Pancreas (tissue), 10 donors: Measurements from ENCODE around the gene NARF. TPM values are rescaled to one million over a fixed set of nuclear protein-coding genes. Genes with fewer than 3 reads are reported as not detected.
"Not testable (repeated sequence)": the region's sequence is repeated elsewhere in the genome, so short reads cannot be mapped to it uniquely, and the experiment has no call there.

Experiments used
- ATAC-seq, 4 donors: fragments of 200-7000 bp; cut with Tn5 transposase; one replicate each; pipeline versions ENCODE4 v1.8.0 to v1.9.1; 2020; ENCODE audit warnings: mild to moderate bottlenecking in 4 of 4, moderate library complexity in 4 of 4
- DNase-seq, 6 donors: peaks; one replicate each; pipeline ENCODE4 v3.0.0-alpha.2; 2020
- FAIRE-seq: peaks from 2 replicates; lab custom pipeline; 2012; peaks lifted over from hg19 to GRCh38; lab: Jason Lieb, UNC
- H3K27ac ChIP-seq, 4 donors: fragments of 200-600 bp; sonication (generic); 1 replicate in 3 of 4; 2 replicates in 1 of 4; pipeline versions ENCODE4 v1.5.0 to v1.8.0; 2020
- H3K27me3 ChIP-seq, 4 donors: fragments of 200-600 bp; one replicate each; pipeline ENCODE4 v1.8.0; 2021
- H3K36me3 ChIP-seq, 3 donors: fragments of 200-600 bp; sonication (generic) in 1 of 3; one replicate each; pipeline versions ENCODE4 v1.5.0 to v1.8.0; 2020 to 2021
- H3K4me1 ChIP-seq, 3 donors: fragments of 200-600 bp; one replicate each; pipeline ENCODE4 v1.8.0; 2021
- H3K4me3 ChIP-seq, 4 donors: fragments of 200-600 bp; sonication (generic) in 2 of 4; one replicate each; pipeline versions ENCODE4 v1.5.0 to v1.8.0; 2020 to 2021
- H3K9me3 ChIP-seq, 4 donors: fragments of 200-600 bp; one replicate each; pipeline ENCODE4 v1.8.0; 2021
- WGBS, 2 donors: extraction: QIAGEN DNeasy Blood & Tissue Kit; methylation state at CpG; one replicate each; pipeline ENCODE4 v1.1.7; 2013; 5-methylcytosine and 5-hydroxymethylcytosine counted together
- intact Hi-C, 3 donors: fragments of 100-400 bp; cut with DNase I; formaldehyde crosslinking; loops; one replicate each; pipeline versions ENCODE4 v1.11.1 to v1.14.2; 2022
- polyA plus RNA-seq, 2 donors: library from polyadenylated mRNA; stranded (reverse); fragments of 200-250 nt; gene quantifications; one replicate each; pipeline ENCODE4 v1.2.3, GENCODE V29; 2013
- total RNA-seq, 6 donors: library from RNA; stranded (reverse); fragmentation: NEBNext Ultra II Directional in 4 of 6; extraction: Animal tissue kit (Norgen Biotek cat#: 25700) in 4 of 6; gene quantifications; one replicate each; pipeline versions ENCODE4 v1.2.1 to v1.2.4, GENCODE V29; 2021 to 2023
- TF ChIP-seq, protein P1 (sequence below), 4 donors: fragments of 200-600 bp; sonication (generic) in 3 of 4; IDR thresholded peaks; one replicate each; pipeline versions ENCODE4 v1.5.0 to v1.8.0; 2021; ENCODE audit warnings: antibody characterized with exemption in 4 of 4
- donor health status: healthy with polysubstance abuse.
- donor health status: DM: no; HTN: no; CAD: no; lungs with moderate emphysema.
- donor health status: DM: no; HTN: no; CAD: no.
- donor health status: control.
- donor health status: control.
- donor health status: Bipolar disorder and iron deficiency.
- donor health status: DM: yes; HTN: yes; CAD: no.
- donor health status: DM: no; HTN: no; CAD: no.
- donor health status: DM: no; HTN: no; CAD: no.
- donor health status: DM: yes; HTN: yes; CAD: no.

Gene NARF
- total and polyA plus RNA-seq, 8 donors = 21.3 to 96.9 (median 34.1) TPM

GRCh38 chr17:82536512-82537201 lies 78.1 kb downstream of the NARF start:
- DNase-seq = peak in 2 of 6 donors; percentile 12 to 20
- Histone ChIP-seq H3K4me3 (no peak overlapping the region), H3K27ac (peak overlapping the region in 2 of 4 donors; percentile 73 to 85)

GRCh38 chr17:82537228-82537627 lies 78.7 kb downstream of the NARF start:
- H3K4me3 ChIP-seq, ATAC-seq, H3K9me3 ChIP-seq, intact Hi-C loops, H3K36me3 ChIP-seq, H3K27me3 ChIP-seq, FAIRE-seq: not testable (repeated sequence)
- 88 to 92% methylated on average over 9 of the region's 9 CpGs for WGBS, 2 donors
- peak in 1 of 6 donors; percentile 2 for DNase-seq
- H3K27ac ChIP-seq = peak overlapping the region in 2 of 4 donors; percentile 73 to 85
- H3K4me1 ChIP-seq = peaks cover 8 to 30% (median 23%) of the 10 kb centered on the region in 3 donors

More at GRCh38 chr17:82536512-82537201, 78.1 kb downstream of the NARF start:
- Histone ChIP-seq H3K9me3 (no peaks in the 10 kb centered on the region), H3K4me1 (peaks cover 8 to 30% (median 23%) of the 10 kb centered on the region in 3 donors), H3K36me3 (no peaks in the 10 kb centered on the region), H3K27me3 (no peaks in the 10 kb centered on the region)
- peak; percentile 22 to 63 (median 52) for ATAC-seq
- no peak for FAIRE-seq
- TF ChIP-seq, protein P1, sequence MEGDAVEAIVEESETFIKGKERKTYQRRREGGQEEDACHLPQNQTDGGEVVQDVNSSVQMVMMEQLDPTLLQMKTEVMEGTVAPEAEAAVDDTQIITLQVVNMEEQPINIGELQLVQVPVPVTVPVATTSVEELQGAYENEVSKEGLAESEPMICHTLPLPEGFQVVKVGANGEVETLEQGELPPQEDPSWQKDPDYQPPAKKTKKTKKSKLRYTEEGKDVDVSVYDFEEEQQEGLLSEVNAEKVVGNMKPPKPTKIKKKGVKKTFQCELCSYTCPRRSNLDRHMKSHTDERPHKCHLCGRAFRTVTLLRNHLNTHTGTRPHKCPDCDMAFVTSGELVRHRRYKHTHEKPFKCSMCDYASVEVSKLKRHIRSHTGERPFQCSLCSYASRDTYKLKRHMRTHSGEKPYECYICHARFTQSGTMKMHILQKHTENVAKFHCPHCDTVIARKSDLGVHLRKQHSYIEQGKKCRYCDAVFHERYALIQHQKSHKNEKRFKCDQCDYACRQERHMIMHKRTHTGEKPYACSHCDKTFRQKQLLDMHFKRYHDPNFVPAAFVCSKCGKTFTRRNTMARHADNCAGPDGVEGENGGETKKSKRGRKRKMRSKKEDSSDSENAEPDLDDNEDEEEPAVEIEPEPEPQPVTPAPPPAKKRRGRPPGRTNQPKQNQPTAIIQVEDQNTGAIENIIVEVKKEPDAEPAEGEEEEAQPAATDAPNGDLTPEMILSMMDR (IDR thresholded peaks at IDR 0.05) = no peak
- WGBS, 2 donors = 23 to 28% methylated on average over 6 of the region's 6 CpGs
- intact Hi-C loops = no loop called here

DNA sequence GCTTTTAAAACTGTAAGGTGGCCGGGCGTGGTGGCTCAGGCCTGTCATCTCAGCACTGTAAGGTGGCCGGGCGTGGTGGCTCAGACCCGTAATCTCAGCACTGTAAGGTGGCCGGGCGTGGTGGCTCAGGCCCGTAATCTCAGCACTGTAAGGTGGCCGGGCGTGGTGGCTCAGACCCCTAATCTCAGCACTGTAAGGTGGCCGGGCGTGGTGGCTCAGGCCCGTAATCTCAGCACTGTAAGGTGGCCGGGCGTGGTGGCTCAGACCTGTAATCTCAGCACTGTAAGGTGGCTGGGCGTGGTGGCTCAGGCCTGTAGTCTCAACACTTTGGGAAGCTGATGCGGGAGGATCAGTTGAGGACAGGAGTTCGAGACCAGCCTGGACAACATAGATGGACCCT lies 80.5 kb downstream of the NARF start:
- 91 to 94% methylated on average over 18 of the region's 18 CpGs for WGBS, 2 donors
- H3K27me3 ChIP-seq, H3K36me3 ChIP-seq, ATAC-seq, H3K27ac ChIP-seq, intact Hi-C loops, H3K9me3 ChIP-seq, FAIRE-seq, H3K4me3 ChIP-seq: not testable (repeated sequence)
- peak in 1 of 6 donors; percentile 9 for DNase-seq
- H3K4me1 ChIP-seq = peaks cover 8 to 25% (median 23%) of the 10 kb centered on the region in 3 donors

Other genes starting within 250 kb of the NARF start
- 10 to 100 TPM; 19.6 to 31.8 (median 22.9) TPM for gene CCDC57, start 245.9 kb upstream of the NARF start, total RNA-seq
- 100 to 1,000 TPM; 135 to 176 TPM for gene CCDC57, start 245.9 kb upstream of the NARF start, polyA plus RNA-seq
- 10 to 100 TPM in 2 of 6 donors, 1 to 10 TPM in 4; 1.2 to 22.8 (median 4.2) TPM for gene SLC16A3, start 229.7 kb upstream of the NARF start, total RNA-seq
- gene SLC16A3, start 229.7 kb upstream of the NARF start, polyA plus RNA-seq = 1 to 10 TPM; 3.5 TPM
- 10 to 100 TPM; 47.1 to 81.6 (median 62.5) TPM for gene CSNK1D, start 185.0 kb upstream of the NARF start, total RNA-seq
- 100 to 1,000 TPM; 101 to 107 TPM for gene CSNK1D, start 185.0 kb upstream of the NARF start, polyA plus RNA-seq
- gene CD7, start 141.1 kb upstream of the NARF start, total RNA-seq = 1 to 10 TPM in 2 of 6 donors, under 1 TPM in 4; 0.28 to 1.3 (median 0.98) TPM
- gene CD7, start 141.1 kb upstream of the NARF start, polyA plus RNA-seq = 1 to 10 TPM in 1 of 2 donors, under 1 TPM in 1; 0.70 to 1.0 TPM
- 1 to 10 TPM in 5 of 6 donors, under 1 TPM in 1; 0.74 to 7.4 (median 1.4) TPM for gene SECTM1, start 125.0 kb upstream of the NARF start, total RNA-seq
- gene SECTM1, start 125.0 kb upstream of the NARF start, polyA plus RNA-seq = 1 to 10 TPM; 1.5 to 3.3 TPM
- gene TEX19, start 99.5 kb upstream of the NARF start, total RNA-seq = not detected
- not detected for gene TEX19, start 99.5 kb upstream of the NARF start, polyA plus RNA-seq
- gene UTS2R, start 87.0 kb upstream of the NARF start, total RNA-seq = under 1 TPM in 3 of 6 donors, not detected in 3; 0.37 to 0.87 (median 0.74) TPM
- not detected for gene UTS2R, start 87.0 kb upstream of the NARF start, polyA plus RNA-seq
- gene HEXD, start 40.4 kb upstream of the NARF start, total RNA-seq = 10 to 100 TPM; 25.9 to 57.3 (median 38.1) TPM
- 100 to 1,000 TPM; 175 to 275 TPM for gene HEXD, start 40.4 kb upstream of the NARF start, polyA plus RNA-seq
- 10 to 100 TPM; 17.8 to 24.4 (median 19.9) TPM for gene OGFOD3, start 40.2 kb upstream of the NARF start, total RNA-seq
- 10 to 100 TPM; 18.2 to 28.0 TPM for gene OGFOD3, start 40.2 kb upstream of the NARF start, polyA plus RNA-seq
- 10 to 100 TPM; 29.3 to 66.9 (median 38.6) TPM for gene CYBC1, start 8.0 kb upstream of the NARF start, total RNA-seq
- 10 to 100 TPM; 46.4 to 54.9 TPM for gene CYBC1, start 8.0 kb upstream of the NARF start, polyA plus RNA-seq
- gene FOXK2, start 61.0 kb downstream of the NARF start, total RNA-seq = 10 to 100 TPM; 18.6 to 27.9 (median 19.9) TPM
- gene FOXK2, start 61.0 kb downstream of the NARF start, polyA plus RNA-seq = 10 to 100 TPM; 17.7 to 19.5 TPM
- 10 to 100 TPM; 28.3 to 55.4 (median 46.1) TPM for gene WDR45B, start 189.7 kb downstream of the NARF start, total RNA-seq
- 10 to 100 TPM; 47.3 to 63.2 TPM for gene WDR45B, start 189.7 kb downstream of the NARF start, polyA plus RNA-seq
- gene RAB40B, start 240.0 kb downstream of the NARF start, total RNA-seq = 1 to 10 TPM; 3.4 to 8.6 (median 5.6) TPM
- gene RAB40B, start 240.0 kb downstream of the NARF start, polyA plus RNA-seq = 10 to 100 TPM; 11.3 to 15.8 TPM